ENCODE results near the gene CBARP. TPM values are rescaled to one million over a fixed set of nuclear protein-coding genes. Genes with fewer than 3 reads are reported as not detected.

Gene CBARP
- total and polyA plus RNA-seq, 2 of the 13 experiments (the other 11 are each of a cell fraction or from before 2014, with no cell fraction given), result 1.2 to 1.4 TPM

GRCh38 chr19:1239796-1240737, 2.3 kb upstream of the CBARP start:
- in situ Hi-C loops (cut with HindIII; ENCODE audit: extremely low pct_ligation_motif_present, low pct_unique_long_range_greater_than_20kb), result loop anchor here (5.0 kb wide), 1 partner anchor 37 kb away; the partner anchor contains the start of gene FAM174C
- BruUV-seq (replicated peaks), result TSS peak; percentile 60
- Histone ChIP-seq H3K36me3 (replicated peaks in 1 of 2; ENCODE audit: control insufficient read depth in 1 of 2, insufficient read depth in 2 of 2, low read length in 2 of 2) (no peaks in the 10 kb centered on the region; a peak in 1 of 5 replicates), H3K4me3 (replicated peaks in 1 of 3; ENCODE audit: insufficient read depth in 1 of 3, low read depth in 2 of 3, low read length in 3 of 3) (peak overlapping the region; percentile 42 to 66 (median 46); a peak in 5 of 6 replicates), H3K9ac (ENCODE audit: insufficient read depth, low read depth, low read length) (peak overlapping the region; percentile 61), H3K4me1 (ENCODE audit: insufficient read depth, low read length) (peaks cover 52% of the 10 kb centered on the region), H3K9me3 (ENCODE audit: low read length) (no peaks in the 10 kb centered on the region), H3K4me2 (ENCODE audit: low read depth, low read length) (peak overlapping the region; percentile 81), H3K27me3 (ENCODE audit: control insufficient read depth in 1 of 2, insufficient read depth in 2 of 2, low read length in 2 of 2) (no peaks in the 10 kb centered on the region), H2AFZ (ENCODE audit: low read length) (no peak overlapping the region), H3K79me2 (ENCODE audit: insufficient read depth, low read length) (peaks cover 22% of the 10 kb centered on the region), H3K27ac (ENCODE audit: extremely low read length, insufficient read depth, low read length) (peak overlapping the region; percentile 21), H4K20me1 (ENCODE audit: insufficient read depth, low read length) (no peaks in the 10 kb centered on the region)
- intact Hi-C loops (cut with micrococcal nuclease; ENCODE audit: unreplicated experiment), result no loop called here
- no peak for FAIRE-seq
- peak; percentile 62 for DNase-seq (ENCODE audit: low spot score)
- ATAC-seq, result no peak; the same call in 1 of the 3 replicates
- ChIA-PET CTCF (ENCODE audit: low intra/inter-chr PET ratio, low total read pairs) (interaction anchor here (0.9 to 2.2 kb wide), 3 partner anchors 17 to 22 kb away, joined by 3 to 17 read pairs (median 4); no protein-coding TSS in a partner anchor), POLR2A (interaction anchor here (1.0 to 10.1 kb wide), 7 partner anchors 8 to 127 kb away, joined by 3 to 469 read pairs (median 6); partner anchors contain the start of gene CIRBP)
- WGBS (ENCODE audit: low lambda C conversion rate), result 5% methylated on average over 25 of the region's 84 CpGs
- no peak for TF ChIP-seq CC2D1A (CRISPR knock-in tag; IDR thresholded peaks at IDR 0.05)
- TF ChIP-seq, protein P1, sequence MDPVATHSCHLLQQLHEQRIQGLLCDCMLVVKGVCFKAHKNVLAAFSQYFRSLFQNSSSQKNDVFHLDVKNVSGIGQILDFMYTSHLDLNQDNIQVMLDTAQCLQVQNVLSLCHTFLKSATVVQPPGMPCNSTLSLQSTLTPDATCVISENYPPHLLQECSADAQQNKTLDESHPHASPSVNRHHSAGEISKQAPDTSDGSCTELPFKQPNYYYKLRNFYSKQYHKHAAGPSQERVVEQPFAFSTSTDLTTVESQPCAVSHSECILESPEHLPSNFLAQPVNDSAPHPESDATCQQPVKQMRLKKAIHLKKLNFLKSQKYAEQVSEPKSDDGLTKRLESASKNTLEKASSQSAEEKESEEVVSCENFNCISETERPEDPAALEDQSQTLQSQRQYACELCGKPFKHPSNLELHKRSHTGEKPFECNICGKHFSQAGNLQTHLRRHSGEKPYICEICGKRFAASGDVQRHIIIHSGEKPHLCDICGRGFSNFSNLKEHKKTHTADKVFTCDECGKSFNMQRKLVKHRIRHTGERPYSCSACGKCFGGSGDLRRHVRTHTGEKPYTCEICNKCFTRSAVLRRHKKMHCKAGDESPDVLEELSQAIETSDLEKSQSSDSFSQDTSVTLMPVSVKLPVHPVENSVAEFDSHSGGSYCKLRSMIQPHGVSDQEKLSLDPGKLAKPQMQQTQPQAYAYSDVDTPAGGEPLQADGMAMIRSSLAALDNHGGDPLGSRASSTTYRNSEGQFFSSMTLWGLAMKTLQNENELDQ (CRISPR knock-in tag; IDR thresholded peaks at IDR 0.05; ENCODE audit: borderline replicate concordance), result no peak
- no peak for TF ChIP-seq ZNF660 (CRISPR knock-in tag; IDR thresholded peaks at IDR 0.05; ENCODE audit: borderline replicate concordance, low read depth)
- peak; percentile 58 for TF ChIP-seq AGO2 (optimal IDR thresholded peaks at IDR 0.05; ENCODE audit: low read depth, low read length)
- TF ChIP-seq ZNF780A (CRISPR knock-in tag; IDR thresholded peaks at IDR 0.05), result no peak
- no peak; the same call in 1 of the 2 replicates for TF ChIP-seq ZNF816 (CRISPR knock-in tag; IDR thresholded peaks at IDR 0.05; ENCODE audit: borderline replicate concordance)
- no peak for TF ChIP-seq ZNF496 (CRISPR knock-in tag; IDR thresholded peaks at IDR 0.05; ENCODE audit: insufficient replicate concordance)
- TF ChIP-seq ZNF160 (CRISPR knock-in tag; IDR thresholded peaks at IDR 0.05), result no peak
- TF ChIP-seq, protein P2, sequence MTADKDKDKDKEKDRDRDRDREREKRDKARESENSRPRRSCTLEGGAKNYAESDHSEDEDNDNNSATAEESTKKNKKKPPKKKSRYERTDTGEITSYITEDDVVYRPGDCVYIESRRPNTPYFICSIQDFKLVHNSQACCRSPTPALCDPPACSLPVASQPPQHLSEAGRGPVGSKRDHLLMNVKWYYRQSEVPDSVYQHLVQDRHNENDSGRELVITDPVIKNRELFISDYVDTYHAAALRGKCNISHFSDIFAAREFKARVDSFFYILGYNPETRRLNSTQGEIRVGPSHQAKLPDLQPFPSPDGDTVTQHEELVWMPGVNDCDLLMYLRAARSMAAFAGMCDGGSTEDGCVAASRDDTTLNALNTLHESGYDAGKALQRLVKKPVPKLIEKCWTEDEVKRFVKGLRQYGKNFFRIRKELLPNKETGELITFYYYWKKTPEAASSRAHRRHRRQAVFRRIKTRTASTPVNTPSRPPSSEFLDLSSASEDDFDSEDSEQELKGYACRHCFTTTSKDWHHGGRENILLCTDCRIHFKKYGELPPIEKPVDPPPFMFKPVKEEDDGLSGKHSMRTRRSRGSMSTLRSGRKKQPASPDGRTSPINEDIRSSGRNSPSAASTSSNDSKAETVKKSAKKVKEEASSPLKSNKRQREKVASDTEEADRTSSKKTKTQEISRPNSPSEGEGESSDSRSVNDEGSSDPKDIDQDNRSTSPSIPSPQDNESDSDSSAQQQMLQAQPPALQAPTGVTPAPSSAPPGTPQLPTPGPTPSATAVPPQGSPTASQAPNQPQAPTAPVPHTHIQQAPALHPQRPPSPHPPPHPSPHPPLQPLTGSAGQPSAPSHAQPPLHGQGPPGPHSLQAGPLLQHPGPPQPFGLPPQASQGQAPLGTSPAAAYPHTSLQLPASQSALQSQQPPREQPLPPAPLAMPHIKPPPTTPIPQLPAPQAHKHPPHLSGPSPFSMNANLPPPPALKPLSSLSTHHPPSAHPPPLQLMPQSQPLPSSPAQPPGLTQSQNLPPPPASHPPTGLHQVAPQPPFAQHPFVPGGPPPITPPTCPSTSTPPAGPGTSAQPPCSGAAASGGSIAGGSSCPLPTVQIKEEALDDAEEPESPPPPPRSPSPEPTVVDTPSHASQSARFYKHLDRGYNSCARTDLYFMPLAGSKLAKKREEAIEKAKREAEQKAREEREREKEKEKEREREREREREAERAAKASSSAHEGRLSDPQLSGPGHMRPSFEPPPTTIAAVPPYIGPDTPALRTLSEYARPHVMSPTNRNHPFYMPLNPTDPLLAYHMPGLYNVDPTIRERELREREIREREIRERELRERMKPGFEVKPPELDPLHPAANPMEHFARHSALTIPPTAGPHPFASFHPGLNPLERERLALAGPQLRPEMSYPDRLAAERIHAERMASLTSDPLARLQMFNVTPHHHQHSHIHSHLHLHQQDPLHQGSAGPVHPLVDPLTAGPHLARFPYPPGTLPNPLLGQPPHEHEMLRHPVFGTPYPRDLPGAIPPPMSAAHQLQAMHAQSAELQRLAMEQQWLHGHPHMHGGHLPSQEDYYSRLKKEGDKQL (CRISPR knock-in tag; IDR thresholded peaks at IDR 0.05; ENCODE audit: low read depth), result no peak
- TF ChIP-seq ZNF317 (CRISPR knock-in tag; IDR thresholded peaks at IDR 0.05), result no peak
- TF ChIP-seq, protein P3, sequence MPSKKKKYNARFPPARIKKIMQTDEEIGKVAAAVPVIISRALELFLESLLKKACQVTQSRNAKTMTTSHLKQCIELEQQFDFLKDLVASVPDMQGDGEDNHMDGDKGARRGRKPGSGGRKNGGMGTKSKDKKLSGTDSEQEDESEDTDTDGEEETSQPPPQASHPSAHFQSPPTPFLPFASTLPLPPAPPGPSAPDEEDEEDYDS (CRISPR knock-in tag; IDR thresholded peaks at IDR 0.05), result no peak
- no peak for TF ChIP-seq MAFK (conservative IDR thresholded peaks at IDR 0.05 in 1 of 2, IDR thresholded peaks at IDR 0.05 in 1 of 2; ENCODE audit: low read length in 2 of 2)
- peak; percentile 67 for TF ChIP-seq RBFOX2 (IDR thresholded peaks at IDR 0.05; ENCODE audit: low read depth, low read length)
- TF ChIP-seq SUZ12 (IDR thresholded peaks at IDR 0.05; ENCODE audit: low read depth, low read length), result no peak
